ENCODE data around the gene ASPHD1. TPM values are rescaled to one million over a fixed set of nuclear protein-coding genes. Genes with fewer than 3 reads are reported as not detected.
A peak's percentile ranks its signal among the peaks of the same experiment; 100 is the strongest.

Gene ASPHD1
- total and polyA plus RNA-seq, 2 donors (not counting 1 experiment from before 2014, with no cell fraction given) = 0.77 to 5.4 TPM

- peak overlapping the region; percentile 76 for H2AFZ ChIP-seq (ENCODE audit: low read length)
- DNase-seq (ENCODE audit: low read depth in 2 of 2) = no peak
- no peaks in the 10 kb centered on the region for H4K20me1 ChIP-seq (ENCODE audit: control insufficient read depth, extremely low read depth, insufficient read depth, low read length)
- H3K4me1 ChIP-seq (ENCODE audit: control insufficient read depth, extremely low read depth, insufficient read depth, low read length) = no peaks in the 10 kb centered on the region
- peaks cover 10% of the 10 kb centered on the region for H3K27me3 ChIP-seq (ENCODE audit: control insufficient read depth, insufficient read depth, low read length)
- H3K79me2 ChIP-seq (ENCODE audit: control insufficient read depth, insufficient read depth, low read length) = no peaks in the 10 kb centered on the region
- TF ChIP-seq EZH2 (IDR thresholded peaks at IDR 0.05; ENCODE audit: low read length, missing control alignments) = no peak
- TF ChIP-seq, protein P1, sequence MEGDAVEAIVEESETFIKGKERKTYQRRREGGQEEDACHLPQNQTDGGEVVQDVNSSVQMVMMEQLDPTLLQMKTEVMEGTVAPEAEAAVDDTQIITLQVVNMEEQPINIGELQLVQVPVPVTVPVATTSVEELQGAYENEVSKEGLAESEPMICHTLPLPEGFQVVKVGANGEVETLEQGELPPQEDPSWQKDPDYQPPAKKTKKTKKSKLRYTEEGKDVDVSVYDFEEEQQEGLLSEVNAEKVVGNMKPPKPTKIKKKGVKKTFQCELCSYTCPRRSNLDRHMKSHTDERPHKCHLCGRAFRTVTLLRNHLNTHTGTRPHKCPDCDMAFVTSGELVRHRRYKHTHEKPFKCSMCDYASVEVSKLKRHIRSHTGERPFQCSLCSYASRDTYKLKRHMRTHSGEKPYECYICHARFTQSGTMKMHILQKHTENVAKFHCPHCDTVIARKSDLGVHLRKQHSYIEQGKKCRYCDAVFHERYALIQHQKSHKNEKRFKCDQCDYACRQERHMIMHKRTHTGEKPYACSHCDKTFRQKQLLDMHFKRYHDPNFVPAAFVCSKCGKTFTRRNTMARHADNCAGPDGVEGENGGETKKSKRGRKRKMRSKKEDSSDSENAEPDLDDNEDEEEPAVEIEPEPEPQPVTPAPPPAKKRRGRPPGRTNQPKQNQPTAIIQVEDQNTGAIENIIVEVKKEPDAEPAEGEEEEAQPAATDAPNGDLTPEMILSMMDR (conservative IDR thresholded peaks at IDR 0.05 in 1 of 2, IDR thresholded peaks at IDR 0.05 in 1 of 2; ENCODE audit: low read depth in 1 of 2, low read length in 2 of 2) = no peak
- no peaks in the 10 kb centered on the region for H3K9me3 ChIP-seq (ENCODE audit: control insufficient read depth, insufficient read depth, low read depth, low read length)
- H3K36me3 ChIP-seq (ENCODE audit: control insufficient read depth, insufficient read depth, low read length) = no peaks in the 10 kb centered on the region
- H3K9ac ChIP-seq (ENCODE audit: insufficient read depth, low read length) = peak overlapping the region; percentile 58
- peak overlapping the region; percentile 62 for H3K27ac ChIP-seq (ENCODE audit: insufficient read depth, low read length)
- H3K4me2 ChIP-seq (ENCODE audit: extremely low read depth, insufficient read depth, low read length) = peak overlapping the region; percentile 79
- H3K4me3 ChIP-seq (replicated peaks in 1 of 4; ENCODE audit: control extremely low read depth in 1 of 4, insufficient read depth in 1 of 4, low read depth in 3 of 4, low read length in 4 of 4) = peak overlapping the region; percentile 42 to 73 (median 56)
Observed at GRCh38 chr16:29900888-29901606, 759 bp downstream of the ASPHD1 start.

DNA sequence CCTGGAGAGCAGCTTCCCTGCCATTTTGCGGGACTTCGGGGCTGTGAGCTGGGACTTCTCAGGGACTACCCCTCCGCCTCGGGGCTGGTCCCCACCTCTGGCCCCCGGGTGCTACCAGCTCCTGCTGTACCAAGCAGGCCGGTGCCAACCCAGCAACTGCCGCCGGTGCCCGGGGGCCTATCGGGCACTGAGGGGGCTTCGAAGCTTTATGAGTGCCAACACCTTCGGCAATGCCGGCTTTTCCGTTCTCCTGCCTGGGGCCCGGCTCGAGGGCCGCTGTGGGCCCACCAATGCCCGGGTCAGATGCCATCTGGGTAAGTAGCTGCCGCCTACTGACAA, 1.3 kb downstream of the ASPHD1 start:
- Histone ChIP-seq H3K27me3 (ENCODE audit: control insufficient read depth, insufficient read depth, low read length) (peaks cover 10% of the 10 kb centered on the region), H3K36me3 (ENCODE audit: control insufficient read depth, insufficient read depth, low read length) (no peaks in the 10 kb centered on the region), H2AFZ (ENCODE audit: low read length) (no peak overlapping the region), H3K4me1 (ENCODE audit: control insufficient read depth, extremely low read depth, insufficient read depth, low read length) (no peaks in the 10 kb centered on the region), H3K79me2 (ENCODE audit: control insufficient read depth, insufficient read depth, low read length) (no peaks in the 10 kb centered on the region), H3K9ac (ENCODE audit: insufficient read depth, low read length) (no peak overlapping the region), H3K4me3 (replicated peaks in 1 of 4; ENCODE audit: control extremely low read depth in 1 of 4, insufficient read depth in 1 of 4, low read depth in 3 of 4, low read length in 4 of 4) (peak overlapping the region in 1 of 4 experiments; percentile 73), H3K27ac (ENCODE audit: insufficient read depth, low read length) (no peak overlapping the region), H3K4me2 (ENCODE audit: extremely low read depth, insufficient read depth, low read length) (peak overlapping the region; percentile 79), H4K20me1 (ENCODE audit: control insufficient read depth, extremely low read depth, insufficient read depth, low read length) (no peaks in the 10 kb centered on the region), H3K9me3 (ENCODE audit: control insufficient read depth, insufficient read depth, low read depth, low read length) (no peaks in the 10 kb centered on the region)
- TF ChIP-seq, protein P1 (conservative IDR thresholded peaks at IDR 0.05 in 1 of 2, IDR thresholded peaks at IDR 0.05 in 1 of 2; ENCODE audit: low read depth in 1 of 2, low read length in 2 of 2) = no peak
- no peak for TF ChIP-seq EZH2 (IDR thresholded peaks at IDR 0.05; ENCODE audit: low read length, missing control alignments)
- DNase-seq (ENCODE audit: low read depth in 2 of 2) = no peak

DNA sequence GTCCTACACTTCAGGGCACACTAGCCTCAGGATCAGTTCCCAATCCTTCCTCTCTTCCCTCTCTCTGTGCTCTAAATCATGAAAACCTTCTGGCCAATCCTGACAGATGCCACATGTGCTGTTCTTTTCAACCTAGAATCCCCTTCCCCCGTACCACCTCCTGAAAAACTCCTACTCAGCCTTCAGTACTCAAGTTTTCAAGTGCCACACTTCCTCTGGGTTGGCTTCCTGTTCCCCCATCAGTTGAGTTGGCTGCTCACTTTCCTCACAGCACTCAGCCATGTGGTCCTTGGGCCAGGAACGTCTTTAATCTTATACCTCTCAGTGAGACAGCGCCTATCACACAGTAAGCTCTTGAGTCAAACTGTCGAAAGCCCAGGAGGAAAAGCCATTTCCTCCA, 3.3 kb downstream of the ASPHD1 start:
- H3K4me3 ChIP-seq (replicated peaks in 1 of 4; ENCODE audit: control extremely low read depth in 1 of 4, insufficient read depth in 1 of 4, low read depth in 3 of 4, low read length in 4 of 4) = no peak overlapping the region
- H3K4me2 ChIP-seq (ENCODE audit: extremely low read depth, insufficient read depth, low read length) = no peak overlapping the region
- no peaks in the 10 kb centered on the region for H4K20me1 ChIP-seq (ENCODE audit: control insufficient read depth, extremely low read depth, insufficient read depth, low read length)
- TF ChIP-seq EZH2 (IDR thresholded peaks at IDR 0.05; ENCODE audit: low read length, missing control alignments) = no peak
- TF ChIP-seq, protein P1 (conservative IDR thresholded peaks at IDR 0.05 in 1 of 2, IDR thresholded peaks at IDR 0.05 in 1 of 2; ENCODE audit: low read depth in 1 of 2, low read length in 2 of 2) = no peak
- H3K9ac ChIP-seq (ENCODE audit: insufficient read depth, low read length) = no peak overlapping the region
- H3K4me1 ChIP-seq (ENCODE audit: control insufficient read depth, extremely low read depth, insufficient read depth, low read length) = no peaks in the 10 kb centered on the region
- H3K27ac ChIP-seq (ENCODE audit: insufficient read depth, low read length) = no peak overlapping the region
- DNase-seq (ENCODE audit: low read depth in 2 of 2) = no peak
- no peaks in the 10 kb centered on the region for H3K9me3 ChIP-seq (ENCODE audit: control insufficient read depth, insufficient read depth, low read depth, low read length)
- H3K79me2 ChIP-seq (ENCODE audit: control insufficient read depth, insufficient read depth, low read length) = no peaks in the 10 kb centered on the region
- H3K36me3 ChIP-seq (ENCODE audit: control insufficient read depth, insufficient read depth, low read length) = no peaks in the 10 kb centered on the region
- peaks cover 1% of the 10 kb centered on the region for H3K27me3 ChIP-seq (ENCODE audit: control insufficient read depth, insufficient read depth, low read length)
- H2AFZ ChIP-seq (ENCODE audit: low read length) = no peak overlapping the region
